ENCODE measurements around the gene IFT20. TPM values are rescaled to one million over a fixed set of nuclear protein-coding genes. Genes with fewer than 3 reads are reported as not detected.
A peak's percentile ranks its signal among the peaks of the same experiment; 100 is the strongest.

The IFT20 gene
- total and polyA plus RNA-seq, 2 of the 13 experiments (the other 11 are each of a cell fraction or from before 2014, with no cell fraction given): 28.0 to 37.8 TPM

- TF ChIP-seq PCBP1 (IDR thresholded peaks at IDR 0.05; ENCODE audit: borderline replicate concordance, low read depth, low read length) (no peak), ZBTB2 (CRISPR knock-in tag; IDR thresholded peaks at IDR 0.05; ENCODE audit: low read depth) (no peak), ZNF773 (CRISPR knock-in tag; IDR thresholded peaks at IDR 0.05; ENCODE audit: borderline replicate concordance) (0 out of 2 replicates have a peak, but pooled peaks have one; percentile 30), SRF (IDR thresholded peaks at IDR 0.05; ENCODE audit: low read depth, low read length) (no peak), FLYWCH1 (CRISPR knock-in tag; IDR thresholded peaks at IDR 0.05) (no peak; the same call in 1 of the 2 replicates), SUZ12 (IDR thresholded peaks at IDR 0.05; ENCODE audit: low read depth, low read length) (no peak), ATF7 (IDR thresholded peaks at IDR 0.05) (no peak), ATF7 (CRISPR knock-in tag; IDR thresholded peaks at IDR 0.05) (no peak), ZNF12 (CRISPR knock-in tag; IDR thresholded peaks at IDR 0.05) (no peak), ATAD3A (CRISPR knock-in tag; IDR thresholded peaks at IDR 0.05) (no peak), SCMH1 (CRISPR knock-in tag; IDR thresholded peaks at IDR 0.05; ENCODE audit: borderline replicate concordance) (no peak), SAFB2 (CRISPR knock-in tag; IDR thresholded peaks at IDR 0.05; ENCODE audit: borderline replicate concordance, low read depth) (no peak; the same call in 1 of the 2 replicates), KDM3A (CRISPR knock-in tag; IDR thresholded peaks at IDR 0.05; ENCODE audit: low read depth) (no peak), ZNF350 (CRISPR knock-in tag; IDR thresholded peaks at IDR 0.05; ENCODE audit: borderline replicate concordance, low read depth) (no peak; the same call in 1 of the 2 replicates), ZNF276 (CRISPR knock-in tag; IDR thresholded peaks at IDR 0.05; ENCODE audit: low read depth) (peak; percentile 86; the same call in 1 of the 2 replicates), ZNF296 (CRISPR knock-in tag; conservative IDR thresholded peaks at IDR 0.05) (peak; percentile 71; the same call in 1 of the 2 replicates), ZNF670 (CRISPR knock-in tag; IDR thresholded peaks at IDR 0.05; ENCODE audit: borderline replicate concordance) (no peak; the same call in 1 of the 2 replicates), GATAD2A (CRISPR knock-in tag; IDR thresholded peaks at IDR 0.05) (peak; percentile 57; the same call in 1 of the 2 replicates), BHLHE40 (IDR thresholded peaks at IDR 0.05; ENCODE audit: low read length) (peak; percentile 27; the same call in 1 of the 2 replicates), MAX (IDR thresholded peaks at IDR 0.05) (peak; percentile 96), KLF16 (CRISPR knock-in tag; IDR thresholded peaks at IDR 0.05) (no peak; a peak in 1 of 4 replicates), PCBP2 (optimal IDR thresholded peaks at IDR 0.05; ENCODE audit: low read depth, low read length, poor library complexity, severe bottlenecking) (no peak)
- TF ChIP-seq, protein P1, sequence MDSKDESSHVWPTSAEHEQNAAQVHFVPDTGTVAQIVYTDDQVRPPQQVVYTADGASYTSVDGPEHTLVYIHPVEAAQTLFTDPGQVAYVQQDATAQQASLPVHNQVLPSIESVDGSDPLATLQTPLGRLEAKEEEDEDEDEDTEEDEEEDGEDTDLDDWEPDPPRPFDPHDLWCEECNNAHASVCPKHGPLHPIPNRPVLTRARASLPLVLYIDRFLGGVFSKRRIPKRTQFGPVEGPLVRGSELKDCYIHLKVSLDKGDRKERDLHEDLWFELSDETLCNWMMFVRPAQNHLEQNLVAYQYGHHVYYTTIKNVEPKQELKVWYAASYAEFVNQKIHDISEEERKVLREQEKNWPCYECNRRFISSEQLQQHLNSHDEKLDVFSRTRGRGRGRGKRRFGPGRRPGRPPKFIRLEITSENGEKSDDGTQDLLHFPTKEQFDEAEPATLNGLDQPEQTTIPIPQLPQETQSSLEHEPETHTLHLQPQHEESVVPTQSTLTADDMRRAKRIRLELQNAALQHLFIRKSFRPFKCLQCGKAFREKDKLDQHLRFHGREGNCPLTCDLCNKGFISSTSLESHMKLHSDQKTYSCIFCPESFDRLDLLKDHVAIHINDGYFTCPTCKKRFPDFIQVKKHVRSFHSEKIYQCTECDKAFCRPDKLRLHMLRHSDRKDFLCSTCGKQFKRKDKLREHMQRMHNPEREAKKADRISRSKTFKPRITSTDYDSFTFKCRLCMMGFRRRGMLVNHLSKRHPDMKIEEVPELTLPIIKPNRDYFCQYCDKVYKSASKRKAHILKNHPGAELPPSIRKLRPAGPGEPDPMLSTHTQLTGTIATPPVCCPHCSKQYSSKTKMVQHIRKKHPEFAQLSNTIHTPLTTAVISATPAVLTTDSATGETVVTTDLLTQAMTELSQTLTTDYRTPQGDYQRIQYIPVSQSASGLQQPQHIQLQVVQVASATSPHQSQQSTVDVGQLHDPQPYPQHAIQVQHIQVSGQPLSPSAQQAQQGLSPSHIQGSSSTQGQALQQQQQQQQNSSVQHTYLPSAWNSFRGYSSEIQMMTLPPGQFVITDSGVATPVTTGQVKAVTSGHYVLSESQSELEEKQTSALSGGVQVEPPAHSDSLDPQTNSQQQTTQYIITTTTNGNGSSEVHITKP (CRISPR knock-in tag; IDR thresholded peaks at IDR 0.05; ENCODE audit: low read depth): no peak
Observed at GRCh38 chr17:28318759-28319597, 16.3 kb downstream of the IFT20 start, which contains the start of gene TMEM97 (continued).

Data from HepG2 (cell line).